NOMO-1 treated with dmso at 0.1 percent for 144 hours (cell line): ENCODE data around the gene EPHB1.

Experiments used
- DNase-seq: peaks from one replicate; lab custom pipeline; 2025; ENCODE audit not compliant: unreplicated experiment; lab: John Stamatoyannopoulos, UW

The EPHB1 gene

DNA sequence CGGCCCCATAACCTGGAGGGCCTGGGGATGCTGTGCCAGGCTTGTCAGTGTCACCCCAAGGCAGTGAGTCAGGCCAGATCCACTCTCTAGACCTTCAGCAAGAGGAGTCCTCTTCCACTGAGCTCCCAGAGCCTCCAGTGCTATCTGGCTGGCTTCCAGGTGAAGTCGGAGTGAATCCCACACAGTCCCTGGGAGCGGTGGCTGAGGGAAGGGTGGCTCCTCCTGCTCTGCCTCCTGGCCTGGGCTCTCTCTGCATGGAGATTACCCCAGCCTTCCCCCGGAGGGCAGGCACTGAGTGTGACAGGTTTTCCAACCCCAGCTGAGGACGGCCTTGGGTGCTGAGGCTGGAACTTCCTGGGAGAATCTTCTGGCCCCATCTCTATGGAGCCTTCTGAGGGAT, 82.7 kb downstream of the EPHB1 start:
- no peak for DNase-seq

DNA sequence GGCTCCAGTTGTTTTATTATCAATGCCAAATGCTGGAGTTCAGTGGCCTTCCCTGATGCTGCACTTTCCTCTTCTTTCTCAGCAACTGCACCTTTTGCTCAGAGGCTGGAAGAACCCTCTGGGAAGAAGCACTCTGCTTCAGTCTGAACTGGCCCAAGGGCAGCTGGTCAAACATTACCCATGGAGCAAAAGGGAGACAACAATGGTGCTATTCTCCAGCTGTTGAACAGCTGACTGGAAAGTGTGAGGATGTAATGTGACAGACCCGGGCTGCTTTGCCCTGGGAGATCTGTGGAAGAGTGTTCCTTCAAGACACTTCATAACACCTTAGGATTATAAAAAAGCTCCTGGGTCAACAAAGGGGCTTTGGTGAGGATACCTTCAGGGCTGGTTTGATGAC, 84.9 kb downstream of the EPHB1 start:
- DNase-seq: no peak

- DNase-seq: no peak
These were observed 85.4 kb downstream of the EPHB1 start for GRCh38 chr3:134880431-134880830.

GRCh38 chr3:134881305-134881704, 86.2 kb downstream of the EPHB1 start:
- no peak for DNase-seq

DNA sequence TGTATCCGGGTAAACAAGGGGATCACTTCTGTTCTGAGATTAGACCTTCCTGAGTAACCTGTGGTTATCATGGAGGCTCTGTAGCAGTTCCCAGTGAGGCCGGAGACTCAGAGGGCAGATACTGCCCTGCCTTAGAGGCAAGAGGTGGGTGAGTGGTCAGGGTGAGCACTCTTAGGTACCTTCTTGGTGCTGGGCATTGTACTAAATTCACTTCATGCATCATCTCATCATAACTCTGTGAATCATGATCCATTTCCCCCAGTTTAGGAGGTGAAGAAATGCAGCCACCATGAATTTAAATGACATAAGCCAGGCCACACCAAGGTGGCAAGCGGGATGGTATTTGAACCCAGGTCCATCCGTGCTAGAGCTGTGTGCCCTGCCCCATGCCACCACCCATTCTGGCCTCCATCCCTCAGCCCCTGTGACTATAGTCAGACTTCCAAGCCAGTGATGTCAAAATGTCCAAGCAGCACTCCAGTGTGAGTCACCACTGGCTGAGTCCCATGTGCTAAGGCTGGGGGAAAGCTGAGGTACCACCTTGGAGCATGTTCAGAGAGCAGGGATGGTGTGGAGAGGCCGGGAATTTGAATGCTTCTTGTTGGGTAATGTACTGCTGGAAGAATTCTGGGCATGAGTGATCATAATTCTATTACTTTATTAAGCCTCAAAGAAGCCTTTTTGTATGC, 88.8 kb downstream of the EPHB1 start:
- DNase-seq: no peak

DNA sequence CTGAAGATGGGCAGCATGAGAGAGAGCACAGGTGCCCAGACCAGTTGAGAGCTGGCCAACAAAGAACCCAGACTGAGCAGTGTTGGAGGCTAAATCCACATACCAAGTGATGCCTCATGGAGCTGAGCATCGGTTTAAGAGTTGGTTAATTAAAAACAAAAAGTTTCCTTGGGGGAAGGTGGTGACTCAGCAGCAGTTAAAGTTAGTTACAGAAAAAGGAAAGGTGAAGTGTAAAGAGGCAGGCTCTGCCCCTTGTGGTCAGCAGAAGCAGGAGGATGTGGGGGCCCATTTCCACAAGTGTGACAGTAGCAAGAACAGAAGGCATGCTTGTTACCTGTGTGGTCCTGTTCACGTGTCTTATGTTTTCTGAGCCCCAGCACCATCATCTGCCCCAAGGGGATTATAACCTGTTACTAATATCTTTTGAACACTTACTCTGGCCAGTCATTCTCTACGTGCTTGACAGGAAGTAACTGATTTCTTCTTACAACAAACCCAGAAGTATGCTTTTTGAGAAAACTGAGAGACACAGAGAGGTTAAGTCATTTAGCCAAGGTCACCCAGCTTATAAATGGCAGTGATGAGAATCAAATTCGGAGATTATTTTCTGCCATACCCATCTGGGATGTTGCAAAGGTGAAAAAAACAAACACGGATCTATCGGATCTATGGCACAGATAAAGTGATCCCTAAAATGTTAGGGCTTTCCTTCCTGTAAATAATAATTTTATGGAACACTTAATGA, 91.0 kb downstream of the EPHB1 start:
- DNase-seq: peak; percentile 69

DNA sequence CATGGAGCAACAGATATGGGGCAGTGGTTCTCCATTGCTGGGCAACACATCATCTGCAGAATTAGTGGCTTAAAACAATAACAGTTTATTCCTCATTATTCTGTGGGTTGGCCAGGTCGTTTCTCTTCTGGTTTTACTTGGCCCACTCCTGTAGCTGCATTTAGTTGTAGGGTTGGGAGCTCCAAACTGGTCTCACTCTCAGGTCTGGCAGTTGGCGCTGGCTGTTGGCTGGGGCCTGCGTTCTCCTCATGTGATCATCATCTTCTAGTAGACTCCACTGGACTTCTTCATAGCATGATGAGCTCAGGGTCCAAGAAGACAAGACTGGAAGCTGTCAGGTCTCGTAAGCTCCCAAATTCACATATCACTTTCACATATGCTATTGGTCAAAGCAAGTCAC, 91.9 kb downstream of the EPHB1 start:
- no peak for DNase-seq

DNA sequence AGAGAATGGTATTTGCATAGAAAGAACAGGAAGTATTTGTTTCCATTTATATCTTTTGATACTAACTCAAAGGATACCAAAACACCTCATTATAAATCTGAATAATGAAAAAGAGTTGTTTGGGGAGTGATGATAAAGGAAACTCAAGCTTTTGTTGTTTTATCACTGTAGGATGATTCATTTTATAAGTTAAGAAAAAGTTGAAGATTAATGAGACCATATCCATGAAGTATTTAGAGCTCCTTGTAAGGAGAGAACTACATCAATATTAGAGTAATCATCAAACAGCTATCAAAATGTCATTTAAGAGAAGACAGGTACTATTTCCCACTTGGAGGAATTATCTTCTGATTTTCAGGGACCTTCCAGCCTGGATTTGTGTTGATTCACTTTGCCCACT, 92.5 kb downstream of the EPHB1 start:
- DNase-seq: no peak

DNA sequence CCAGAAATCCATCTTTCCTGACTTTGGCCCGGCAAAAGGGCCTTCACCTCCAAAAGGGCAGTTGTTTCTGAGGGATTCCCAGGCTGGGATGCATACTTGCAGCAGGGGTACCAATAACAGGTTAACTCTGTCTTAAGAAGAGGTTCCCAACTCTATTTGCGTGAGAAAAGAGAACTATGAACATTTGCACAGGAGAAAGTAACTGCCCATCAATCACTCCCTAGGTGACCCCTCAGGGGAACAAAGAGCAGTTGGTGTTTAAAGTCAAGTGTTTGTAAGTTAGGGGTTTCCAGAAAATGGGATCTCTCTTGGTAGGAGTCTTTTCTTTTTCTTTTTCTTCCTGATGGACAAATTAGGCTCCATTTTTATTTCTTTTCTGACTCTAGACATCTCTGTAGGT, 97.3 kb downstream of the EPHB1 start:
- no peak for DNase-seq

DNA sequence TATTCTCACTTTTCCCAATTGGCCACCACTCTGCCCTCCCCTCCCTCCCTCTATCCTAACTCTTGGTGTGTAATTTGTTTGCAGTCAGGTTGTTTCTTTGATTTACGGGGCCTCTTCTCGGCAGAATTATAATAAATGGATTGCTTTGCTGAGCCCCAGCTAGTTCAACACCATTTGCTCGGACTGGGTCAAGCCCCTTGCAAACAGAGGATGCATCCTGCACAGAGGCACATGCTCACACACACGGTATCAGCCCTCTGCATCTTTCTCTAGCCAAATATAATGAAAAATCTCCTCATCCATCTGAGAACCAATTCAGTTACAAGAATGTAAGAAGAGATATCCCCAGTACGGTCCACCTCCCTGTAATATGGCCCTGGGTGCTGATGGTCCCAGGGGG, 97.7 kb downstream of the EPHB1 start:
- no peak for DNase-seq

DNA sequence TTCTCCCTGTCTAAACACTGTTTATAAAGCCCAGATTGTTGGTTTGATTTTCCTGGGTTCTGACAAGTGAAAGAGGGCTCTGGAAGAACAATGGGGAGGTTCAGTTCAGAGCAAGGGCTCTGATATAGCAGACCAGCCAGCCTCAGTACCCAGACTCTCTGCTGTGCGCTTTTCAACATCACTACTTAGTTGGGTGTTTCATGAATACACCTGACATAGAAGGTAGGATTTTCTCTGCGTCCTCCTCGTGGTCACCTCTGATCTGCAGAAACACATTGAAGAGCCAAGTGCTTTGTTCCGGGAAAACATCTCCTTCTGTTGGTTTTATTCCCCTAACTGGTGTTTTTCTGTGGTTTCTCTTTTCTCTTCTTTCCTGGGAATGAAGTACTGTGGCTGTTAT, 99.5 kb downstream of the EPHB1 start:
- DNase-seq: no peak

DNA sequence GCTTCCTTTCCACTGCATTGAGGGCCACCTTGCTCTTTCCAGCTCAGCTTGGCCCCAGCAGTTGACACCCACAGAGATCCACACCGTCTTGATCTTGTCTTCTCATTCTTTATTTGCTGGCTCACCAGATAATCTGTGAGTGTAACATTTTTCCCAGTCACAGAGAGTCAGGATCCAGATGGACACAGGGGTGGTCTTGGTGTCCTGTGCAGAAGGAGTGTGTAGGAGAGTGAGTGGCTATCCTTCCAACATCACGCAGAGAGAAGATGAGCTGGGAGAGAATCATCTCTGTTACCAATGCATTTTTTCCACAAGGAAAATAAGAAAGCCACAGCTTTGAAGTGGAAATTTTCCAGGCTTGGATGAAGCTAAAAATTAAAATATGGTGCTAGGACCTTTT, 100.1 kb downstream of the EPHB1 start:
- DNase-seq: no peak

DNA sequence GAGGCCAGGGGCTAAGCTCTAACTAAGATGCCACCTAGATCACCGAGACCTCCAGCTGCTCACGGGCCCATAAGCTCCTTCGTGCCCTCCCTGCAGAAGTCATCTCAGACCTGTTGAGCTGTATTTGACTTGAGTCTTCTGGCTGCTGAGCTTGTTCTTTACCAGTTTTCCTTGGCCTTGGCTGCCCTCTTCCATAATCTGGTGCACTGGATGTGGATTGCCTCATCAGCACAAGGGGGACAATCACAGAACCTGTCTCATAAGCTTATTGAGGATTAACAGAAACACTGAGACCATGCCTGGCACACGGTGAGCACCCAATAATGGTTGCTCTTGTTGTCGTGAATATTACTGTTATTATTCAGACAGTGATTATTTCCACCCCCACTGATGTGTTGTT, 101.1 kb downstream of the EPHB1 start:
- DNase-seq: no peak

GRCh38 chr3:134896696-134897095, 101.6 kb downstream of the EPHB1 start:
- no peak for DNase-seq

DNA sequence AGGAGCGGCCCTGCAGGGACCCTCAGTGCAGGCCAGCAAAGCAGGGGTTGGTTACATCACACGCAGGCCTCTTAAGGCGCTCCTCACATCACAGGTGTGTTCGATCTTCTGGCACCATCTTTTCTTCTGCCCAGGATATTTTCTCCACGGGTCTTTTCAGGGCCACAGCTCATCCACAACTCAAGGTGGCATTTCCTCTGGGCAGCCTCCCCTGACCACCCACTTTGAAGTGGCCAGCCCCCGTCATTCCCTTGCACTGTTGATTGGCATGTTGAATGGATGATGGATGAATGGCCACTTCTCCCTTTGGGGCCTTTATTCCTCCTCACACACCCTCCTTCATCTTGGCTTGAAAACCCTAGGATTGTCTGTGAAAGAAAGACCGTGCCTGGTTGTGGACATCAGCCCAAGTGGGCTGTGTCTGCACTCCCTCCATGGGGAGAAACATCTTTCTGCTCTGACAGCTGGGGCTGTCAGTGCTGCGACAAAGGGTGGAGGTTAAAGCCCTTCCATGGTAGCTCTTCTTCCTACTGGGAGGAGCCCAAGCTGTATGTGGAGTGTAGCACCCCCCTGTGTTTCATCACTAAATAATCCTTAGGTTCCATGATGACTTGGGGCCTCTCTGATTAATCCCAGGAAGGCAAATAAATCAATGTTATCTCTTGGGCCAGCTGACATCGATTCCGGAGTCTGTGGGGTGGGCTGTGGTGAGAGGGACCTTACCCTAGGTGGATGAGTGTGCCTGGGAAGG, 102.5 kb downstream of the EPHB1 start:
- no peak for DNase-seq

- no peak for DNase-seq
These were observed 103.2 kb downstream of the EPHB1 start for GRCh38 chr3:134898181-134898754.

DNA sequence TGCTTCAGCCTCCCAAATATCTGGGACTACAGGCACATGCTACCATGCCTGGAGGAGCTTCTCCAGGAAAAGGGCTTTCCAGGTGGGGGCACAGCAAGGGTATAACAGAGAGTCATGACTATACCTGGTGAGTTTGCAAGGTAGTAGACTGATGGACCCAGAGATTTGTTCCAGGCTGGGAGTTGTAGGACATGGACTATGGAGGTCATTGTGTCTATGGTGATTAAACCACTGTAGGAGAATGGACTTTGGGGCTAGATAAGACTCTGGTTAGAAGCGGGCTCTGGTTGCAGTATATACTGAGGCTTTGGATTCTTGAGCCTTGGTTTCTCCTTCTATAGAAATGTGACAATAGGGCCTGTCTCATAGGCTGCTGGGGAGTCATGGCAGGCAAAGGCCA, 104.7 kb downstream of the EPHB1 start:
- no peak for DNase-seq

DNA sequence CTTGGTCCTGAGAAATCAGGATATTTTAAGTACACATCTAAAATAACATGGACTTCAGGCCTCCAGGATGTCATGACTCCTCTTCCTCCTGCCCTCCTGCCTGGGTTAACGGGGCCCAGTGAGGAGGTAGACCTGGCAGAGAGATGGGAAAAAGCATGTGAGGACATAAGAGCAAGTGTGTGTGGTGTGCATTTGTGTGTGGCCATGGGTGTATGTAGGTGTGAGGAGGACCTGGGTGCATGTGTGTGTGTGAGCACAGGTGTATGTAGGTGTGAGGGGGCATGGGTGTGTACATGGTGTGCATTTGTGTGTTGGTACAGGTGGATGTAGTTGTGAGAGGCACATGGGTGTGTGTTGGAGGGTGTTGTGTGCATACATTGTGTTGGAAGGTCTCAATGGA, 105.4 kb downstream of the EPHB1 start:
- no peak for DNase-seq

DNA sequence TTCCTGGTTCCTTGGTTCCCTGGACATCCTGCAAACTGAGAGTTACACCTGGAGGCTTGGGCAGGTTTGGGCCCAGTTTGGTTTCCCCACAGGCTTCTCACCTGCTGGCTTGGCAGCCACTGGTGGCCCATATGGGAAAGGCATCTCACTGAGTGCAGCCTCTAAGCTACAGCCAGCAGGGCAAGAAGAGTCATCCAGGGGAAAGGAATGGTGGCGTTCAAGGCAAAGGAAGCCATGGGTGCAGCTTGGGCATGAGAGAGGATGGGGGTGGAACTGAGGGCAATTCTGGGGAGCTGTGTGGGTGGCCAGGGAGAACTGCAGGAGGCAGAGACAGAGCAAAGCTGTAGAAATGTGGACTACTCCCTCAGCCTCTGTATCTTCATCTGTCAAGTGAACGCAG, 106.4 kb downstream of the EPHB1 start:
- DNase-seq: no peak

DNA sequence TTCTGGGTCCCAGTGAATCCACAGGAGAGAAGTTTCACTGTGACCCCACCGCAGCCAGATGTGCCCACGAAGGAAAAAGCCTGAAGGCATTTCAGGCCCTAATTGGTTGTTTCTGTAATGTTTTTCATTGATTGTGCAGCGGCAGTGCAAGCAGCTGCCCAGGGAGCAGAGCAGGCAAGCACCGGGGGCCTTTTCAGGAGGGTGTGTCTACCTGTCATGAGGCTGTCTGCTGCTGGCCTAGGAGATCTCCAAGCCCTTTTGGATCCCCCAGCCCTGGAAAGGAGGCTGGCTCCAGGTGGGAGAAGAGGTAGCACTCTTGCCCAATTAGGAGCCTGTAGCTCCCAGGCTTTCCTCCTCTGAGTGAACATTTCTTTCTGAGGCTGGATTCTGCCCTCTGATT, 108.8 kb downstream of the EPHB1 start:
- no peak for DNase-seq

- no peak for DNase-seq
These were observed 109.2 kb downstream of the EPHB1 start for GRCh38 chr3:134904241-134904771.
